ENCODE measurements around the gene GNB1. TPM values are rescaled to one million over a fixed set of nuclear protein-coding genes. Genes with fewer than 3 reads are reported as not detected.
"Not testable (repeated sequence)": the region's sequence is repeated elsewhere in the genome, so short reads cannot be mapped to it uniquely, and the experiment has no call there.

Gene GNB1
- total and polyA plus RNA-seq, 3 donors from 2014 or later = 223 to 256 (median 240) TPM

- H3K27ac ChIP-seq = peak overlapping the region in 1 of 2 donors; percentile 68
- intact Hi-C loops (cut with DNase I; ENCODE audit: low total_unique reads); H3K9me3 ChIP-seq; H3K36me3 ChIP-seq (ENCODE audit: low read depth, missing control alignments); H3K27me3 ChIP-seq; H3K4me1 ChIP-seq: not testable (repeated sequence)
- WGBS, 2 donors = 1% methylated on average over 34 of the region's 101 CpGs; no CpG with 5 or more reads in 1 of the 2 donors
- H3K4me3 ChIP-seq = peak overlapping the region in 1 of 2 donors; percentile 55
- peak; percentile 76 for DNase-seq
- peak in 2 of 3 experiments; percentile 19 to 42 for TF ChIP-seq CTCF (IDR thresholded peaks at IDR 0.05)
Measured at GRCh38 chr1:1745651-1746565, 145.0 kb downstream of the GNB1 start.

- H3K9me3 ChIP-seq; H3K4me3 ChIP-seq; H3K4me1 ChIP-seq; H3K27me3 ChIP-seq; H3K27ac ChIP-seq; H3K36me3 ChIP-seq (ENCODE audit: low read depth, missing control alignments); intact Hi-C loops (cut with DNase I; ENCODE audit: low total_unique reads): not testable (repeated sequence)
- 75 to 95% methylated on average over 10 to 11 of the region's 11 CpGs for WGBS, 2 donors
- peak; percentile 5 for DNase-seq
Measured at GRCh38 chr1:1742529-1742928, 148.4 kb downstream of the GNB1 start.

DNA sequence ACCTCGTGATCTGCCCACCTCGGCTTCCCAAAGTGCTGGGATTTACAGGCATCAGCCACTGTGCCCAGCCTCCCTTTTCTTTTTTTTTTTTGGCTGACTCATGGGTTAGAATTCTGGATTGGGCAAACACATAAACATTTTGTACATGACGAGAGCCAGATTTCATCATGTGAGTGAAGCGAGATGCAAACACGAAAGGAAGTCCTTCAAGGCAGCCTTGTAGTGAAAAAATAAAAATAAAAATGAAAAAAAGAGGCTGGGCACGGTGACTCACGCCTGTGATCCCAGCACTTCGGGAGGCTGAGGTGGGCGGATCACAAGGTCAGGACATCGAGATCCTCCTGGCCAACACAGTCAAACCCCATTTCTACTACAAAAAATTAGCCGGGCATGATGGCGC lies 149.9 kb downstream of the GNB1 start:
- 68 to 71% methylated on average over 12 of the region's 12 CpGs for WGBS, 2 donors
- H3K27ac ChIP-seq; H3K36me3 ChIP-seq (ENCODE audit: low read depth, missing control alignments); intact Hi-C loops (cut with DNase I; ENCODE audit: low total_unique reads); H3K4me1 ChIP-seq; H3K4me3 ChIP-seq; H3K27me3 ChIP-seq; H3K9me3 ChIP-seq: not testable (repeated sequence)
- peak; percentile 8 for DNase-seq

DNA sequence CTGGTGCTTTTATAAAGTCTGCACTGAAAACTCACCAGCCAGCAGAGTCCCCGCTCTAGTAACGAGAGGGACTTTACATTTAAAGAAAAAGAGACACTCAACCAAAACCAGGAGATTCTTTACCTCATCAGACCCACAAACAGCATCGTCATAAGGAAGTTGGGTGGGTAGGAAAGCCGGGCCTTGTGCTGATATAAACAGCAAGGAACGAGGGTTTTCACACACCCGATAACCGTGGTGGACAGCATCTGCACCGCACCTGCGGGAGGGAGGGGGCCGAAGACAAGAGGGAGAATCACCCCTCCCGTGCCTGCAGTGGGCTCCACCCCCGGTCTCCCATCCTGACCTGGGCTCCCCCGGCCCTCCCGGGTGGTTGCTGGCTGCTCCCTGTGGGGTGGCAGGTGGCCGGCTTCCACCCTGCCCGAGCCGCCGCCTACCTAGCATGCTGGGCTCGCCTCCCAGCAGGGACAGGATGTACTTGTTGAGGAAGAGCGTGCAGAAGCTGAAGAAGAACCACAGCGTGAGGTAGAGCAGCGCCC lies 152.0 kb downstream of the GNB1 start:
- H3K4me3 ChIP-seq; H3K9me3 ChIP-seq; H3K27me3 ChIP-seq; H3K36me3 ChIP-seq (ENCODE audit: low read depth, missing control alignments); H3K27ac ChIP-seq; H3K4me1 ChIP-seq; intact Hi-C loops (cut with DNase I; ENCODE audit: low total_unique reads): not testable (repeated sequence)
- DNase-seq = peak; percentile 10
- WGBS, 2 donors = 87% methylated on average over 8 of the region's 22 CpGs; no CpG with 5 or more reads in 1 of the 2 donors

DNA sequence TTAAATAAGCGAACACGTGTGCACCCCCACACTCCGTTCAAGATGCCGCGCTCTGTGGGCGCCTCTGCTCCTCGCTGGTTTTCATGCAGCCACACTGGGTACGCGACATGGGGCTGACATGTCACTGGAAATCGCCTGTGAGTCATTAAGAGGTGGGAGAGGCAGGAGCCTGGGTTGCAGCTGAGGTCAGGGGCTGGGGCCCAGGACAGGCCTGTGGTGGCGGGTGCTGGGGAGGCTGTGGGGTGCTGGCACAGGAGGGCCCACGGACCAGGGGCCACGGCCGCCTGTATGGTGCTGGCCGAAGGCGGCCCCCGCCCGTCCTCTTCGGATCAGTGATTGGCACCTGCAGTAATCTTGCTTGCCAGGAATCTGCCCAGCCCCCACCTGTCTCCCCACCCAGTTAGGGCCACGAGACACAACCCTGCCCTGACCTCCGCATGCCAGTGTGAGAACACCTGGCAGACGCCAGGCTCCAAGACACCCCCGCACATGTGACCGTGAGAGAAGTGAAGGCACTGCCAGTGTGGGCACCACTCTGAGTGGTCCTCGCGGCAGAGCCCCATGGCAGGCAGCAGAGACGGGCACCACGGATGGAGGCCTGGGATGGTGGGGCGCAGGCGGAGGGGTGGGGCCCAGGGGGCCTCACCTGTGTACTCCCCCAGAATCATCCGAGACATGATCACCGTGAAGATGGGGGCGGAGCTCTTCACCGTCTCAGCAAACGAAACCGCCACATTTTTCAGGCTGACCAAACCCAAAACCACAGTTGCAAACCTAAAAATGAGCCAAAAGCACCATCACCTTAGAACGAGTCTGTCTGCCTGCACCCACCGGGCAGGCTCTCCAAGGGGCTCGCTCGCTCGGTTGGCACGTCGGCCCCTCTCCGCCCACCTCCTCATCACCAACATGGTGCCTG lies 153.0 kb downstream of the GNB1 start:
- H3K36me3 ChIP-seq (ENCODE audit: low read depth, missing control alignments); H3K27me3 ChIP-seq; H3K4me3 ChIP-seq; H3K9me3 ChIP-seq; H3K27ac ChIP-seq; intact Hi-C loops (cut with DNase I; ENCODE audit: low total_unique reads); H3K4me1 ChIP-seq: not testable (repeated sequence)
- DNase-seq = peak; percentile 9
- WGBS, 2 donors = 92 to 94% methylated on average over 6 to 13 of the region's 44 CpGs

Other genes with a start within 250 kb of the GNB1 start
- 10 to 100 TPM; 48.1 to 56.0 TPM for gene CDK11B, start 232.1 kb downstream of the GNB1 start, total RNA-seq
- gene CDK11B, start 232.1 kb downstream of the GNB1 start, polyA plus RNA-seq (ENCODE audit: insufficient read depth, low read depth, low replicate concordance) = 57.7 TPM
- gene SLC35E2B, start 198.3 kb downstream of the GNB1 start, total RNA-seq = 10 to 100 TPM; 48.8 to 50.0 TPM
- gene SLC35E2B, start 198.3 kb downstream of the GNB1 start, polyA plus RNA-seq (ENCODE audit: insufficient read depth, low read depth, low replicate concordance) = 25.9 TPM
- 100 to 1,000 TPM in 1 of 2 donors, 10 to 100 TPM in 1; 75.9 to 153 TPM for gene CDK11A, start 166.7 kb downstream of the GNB1 start, total RNA-seq
- gene CDK11A, start 166.7 kb downstream of the GNB1 start, polyA plus RNA-seq (ENCODE audit: insufficient read depth, low read depth, low replicate concordance) = 44.8 TPM
- gene NADK, start 112.6 kb downstream of the GNB1 start, total RNA-seq = 100 to 1,000 TPM; 105 to 111 TPM
- gene NADK, start 112.6 kb downstream of the GNB1 start, polyA plus RNA-seq (ENCODE audit: insufficient read depth, low read depth, low replicate concordance) = 74.9 TPM
- 1 to 10 TPM; 1.2 to 2.1 TPM for gene CALML6, start 24.2 kb upstream of the GNB1 start, total RNA-seq
- gene CALML6, start 24.2 kb upstream of the GNB1 start, polyA plus RNA-seq (ENCODE audit: insufficient read depth, low read depth, low replicate concordance) = 0.96 TPM
- gene TMEM52, start 28.2 kb upstream of the GNB1 start, total RNA-seq = 100 to 1,000 TPM in 1 of 2 donors, 10 to 100 TPM in 1; 74.0 to 143 TPM
- 40.8 TPM for gene TMEM52, start 28.2 kb upstream of the GNB1 start, polyA plus RNA-seq (ENCODE audit: insufficient read depth, low read depth, low replicate concordance)
- gene CFAP74, start 112.7 kb upstream of the GNB1 start, total RNA-seq = 10 to 100 TPM; 16.4 to 25.5 TPM
- 24.9 TPM for gene CFAP74, start 112.7 kb upstream of the GNB1 start, polyA plus RNA-seq (ENCODE audit: insufficient read depth, low read depth, low replicate concordance)
- 10 to 100 TPM; 16.9 to 18.1 TPM for gene GABRD, start 128.3 kb upstream of the GNB1 start, total RNA-seq
- gene GABRD, start 128.3 kb upstream of the GNB1 start, polyA plus RNA-seq (ENCODE audit: insufficient read depth, low read depth, low replicate concordance) = 7.8 TPM
- gene PRKCZ, start 159.3 kb upstream of the GNB1 start, total RNA-seq = 100 to 1,000 TPM in 1 of 2 donors, 10 to 100 TPM in 1; 86.4 to 123 TPM
- gene PRKCZ, start 159.3 kb upstream of the GNB1 start, polyA plus RNA-seq (ENCODE audit: insufficient read depth, low read depth, low replicate concordance) = 142 TPM

Measured in testis (tissue), 3 donors.